Astrocyte (in vitro differentiated cells and primary cell): Measurements from ENCODE around the gene CPE. TPM values are rescaled to one million over a fixed set of nuclear protein-coding genes. Genes with fewer than 3 reads are reported as not detected.
A peak's percentile ranks its signal among the peaks of the same experiment; 100 is the strongest.

ENCODE experiments used
- DNase-seq: peaks from one replicate; pipeline ENCODE4 v3.0.0-alpha.2; 2010; ENCODE audit warnings: low read depth
- FAIRE-seq: peaks from 2 replicates; lab custom pipeline; 2011; peaks lifted over from hg19 to GRCh38; lab: Jason Lieb, UNC
- H2AFZ ChIP-seq: 2 replicates; pipeline ENCODE4 v1.6.0; 2012; ENCODE audit warnings: low read depth, low read length, inconsistent platforms
- H3K27ac ChIP-seq: 2 replicates; pipeline ENCODE4 v1.5.1; 2011; ENCODE audit warnings: low read depth, low read length, inconsistent platforms
- H3K27me3 ChIP-seq: 2 replicates; pipeline ENCODE4 v1.6.0; 2011; ENCODE audit warnings: low read length, inconsistent platforms; ENCODE audit not compliant: insufficient read depth
- H3K36me3 ChIP-seq: 2 replicates; pipeline ENCODE4 v1.5.1; 2011; ENCODE audit warnings: low read length, inconsistent platforms; ENCODE audit not compliant: insufficient read depth
- H3K4me1 ChIP-seq: 2 replicates; pipeline ENCODE4 v1.5.1; 2011; ENCODE audit warnings: low read length, inconsistent platforms; ENCODE audit not compliant: insufficient read depth
- H3K4me2 ChIP-seq: 2 replicates; pipeline ENCODE4 v1.6.0; 2012; ENCODE audit warnings: low read length, inconsistent platforms
- H3K4me3 ChIP-seq: 2 replicates; pipeline ENCODE4 v1.5.1; 2011; ENCODE audit warnings: low read depth, mild to moderate bottlenecking, low read length, inconsistent platforms; ENCODE audit not compliant: insufficient read depth
- H3K79me2 ChIP-seq: 2 replicates; pipeline ENCODE4 v1.6.0; 2012; ENCODE audit warnings: mild to moderate bottlenecking, low read length, inconsistent platforms; ENCODE audit not compliant: insufficient read depth
- H3K9ac ChIP-seq: 2 replicates; pipeline ENCODE4 v1.6.0; 2012; ENCODE audit warnings: mild to moderate bottlenecking, low read length, inconsistent platforms
- H3K9me3 ChIP-seq: 2 replicates; pipeline ENCODE4 v1.5.1; 2012; ENCODE audit warnings: low read depth, mild to moderate bottlenecking, low read length, inconsistent platforms; ENCODE audit not compliant: insufficient read depth
- H4K20me1 ChIP-seq: 2 replicates; pipeline ENCODE4 v1.6.0; 2012; ENCODE audit warnings: low read length, inconsistent platforms; ENCODE audit not compliant: insufficient read depth
- H3K27ac Mint-ChIP-seq: one replicate; pipeline ENCODE4 v1.8.0; 2021; ENCODE audit warnings: mild to moderate bottlenecking, mixed read lengths; ENCODE audit not compliant: unreplicated experiment
- H3K27me3 Mint-ChIP-seq: one replicate; pipeline ENCODE4 v1.8.0; 2021; ENCODE audit warnings: low read depth, mixed read lengths; ENCODE audit not compliant: unreplicated experiment
- H3K36me3 Mint-ChIP-seq: one replicate; pipeline ENCODE4 v1.8.0; 2021; ENCODE audit warnings: low read depth, mixed read lengths; ENCODE audit not compliant: unreplicated experiment
- H3K4me1 Mint-ChIP-seq: one replicate; pipeline ENCODE4 v1.8.0; 2021; ENCODE audit warnings: low read depth, mixed read lengths; ENCODE audit not compliant: unreplicated experiment
- H3K4me3 Mint-ChIP-seq: one replicate; pipeline ENCODE4 v1.8.0; 2021; ENCODE audit warnings: mild to moderate bottlenecking, moderate library complexity, mixed read lengths; ENCODE audit not compliant: unreplicated experiment
- H3K9me3 Mint-ChIP-seq: one replicate; pipeline ENCODE4 v1.8.0; 2021; ENCODE audit warnings: mild to moderate bottlenecking, mixed read lengths; ENCODE audit not compliant: unreplicated experiment
- EZH2 ChIP-seq: IDR thresholded peaks from 2 replicates; pipeline ENCODE4 v1.6.1; 2012; ENCODE audit warnings: mild to moderate bottlenecking, low read length, inconsistent platforms; ENCODE audit not compliant: insufficient read depth
- total RNA-seq: library from RNA; stranded (reverse); gene quantifications from 2 replicates; pipeline ENCODE4 v1.2.1, GENCODE V29; 2021
- TF ChIP-seq, protein P1 (sequence below): IDR thresholded peaks from 2 replicates; pipeline ENCODE4 v1.5.1; 2011; ENCODE audit warnings: low read depth, mild to moderate bottlenecking, inconsistent platforms, low read length, moderate library complexity; ENCODE audit not compliant: insufficient read depth

CPE gene
- total RNA-seq, 1 donor from 2014 or later: 380 TPM

DNA sequence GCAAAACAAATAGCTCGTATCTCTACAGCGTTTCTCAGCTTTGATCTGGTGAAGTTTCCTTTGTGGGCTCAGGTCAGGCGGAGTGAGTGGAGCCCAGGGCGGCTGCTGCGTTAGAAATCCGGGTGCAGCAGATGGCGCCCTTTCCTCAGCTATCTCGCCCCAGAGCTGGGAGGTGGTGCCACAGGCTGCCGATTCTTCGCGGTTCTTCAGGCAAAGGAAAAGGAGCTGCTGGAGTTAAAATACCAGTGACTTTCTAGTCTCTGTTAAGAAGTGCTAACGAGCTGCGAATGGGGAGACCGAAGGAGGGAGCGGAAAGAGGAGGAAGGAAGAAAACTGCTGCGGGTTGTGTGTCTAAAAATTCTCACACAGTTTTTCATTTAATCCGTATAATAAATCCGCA, 114.6 kb downstream of the CPE start:
- H3K27me3 ChIP-seq: no peaks in the 10 kb centered on the region
- no peak overlapping the region for H3K9ac ChIP-seq
- no peaks in the 10 kb centered on the region for H3K79me2 ChIP-seq
- no peak overlapping the region for H3K27ac ChIP-seq
- H3K27me3 Mint-ChIP-seq: no peaks in the 10 kb centered on the region
- no peaks in the 10 kb centered on the region for H3K36me3 ChIP-seq
- no peak overlapping the region for H3K4me3 ChIP-seq
- peak overlapping the region; percentile 11 for H3K27ac Mint-ChIP-seq
- H3K36me3 Mint-ChIP-seq: peaks cover 12% of the 10 kb centered on the region
- no peaks in the 10 kb centered on the region for H3K9me3 Mint-ChIP-seq
- H3K4me3 Mint-ChIP-seq: no peak overlapping the region
- FAIRE-seq: no peak
- no peaks in the 10 kb centered on the region for H4K20me1 ChIP-seq
- no peak for TF ChIP-seq EZH2
- TF ChIP-seq, protein P1, sequence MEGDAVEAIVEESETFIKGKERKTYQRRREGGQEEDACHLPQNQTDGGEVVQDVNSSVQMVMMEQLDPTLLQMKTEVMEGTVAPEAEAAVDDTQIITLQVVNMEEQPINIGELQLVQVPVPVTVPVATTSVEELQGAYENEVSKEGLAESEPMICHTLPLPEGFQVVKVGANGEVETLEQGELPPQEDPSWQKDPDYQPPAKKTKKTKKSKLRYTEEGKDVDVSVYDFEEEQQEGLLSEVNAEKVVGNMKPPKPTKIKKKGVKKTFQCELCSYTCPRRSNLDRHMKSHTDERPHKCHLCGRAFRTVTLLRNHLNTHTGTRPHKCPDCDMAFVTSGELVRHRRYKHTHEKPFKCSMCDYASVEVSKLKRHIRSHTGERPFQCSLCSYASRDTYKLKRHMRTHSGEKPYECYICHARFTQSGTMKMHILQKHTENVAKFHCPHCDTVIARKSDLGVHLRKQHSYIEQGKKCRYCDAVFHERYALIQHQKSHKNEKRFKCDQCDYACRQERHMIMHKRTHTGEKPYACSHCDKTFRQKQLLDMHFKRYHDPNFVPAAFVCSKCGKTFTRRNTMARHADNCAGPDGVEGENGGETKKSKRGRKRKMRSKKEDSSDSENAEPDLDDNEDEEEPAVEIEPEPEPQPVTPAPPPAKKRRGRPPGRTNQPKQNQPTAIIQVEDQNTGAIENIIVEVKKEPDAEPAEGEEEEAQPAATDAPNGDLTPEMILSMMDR: peak; percentile 56
- H3K9me3 ChIP-seq: no peaks in the 10 kb centered on the region
- H3K4me2 ChIP-seq: peak overlapping the region; percentile 72
- no peaks in the 10 kb centered on the region for H3K4me1 ChIP-seq
- peaks cover 5% of the 10 kb centered on the region for H3K4me1 Mint-ChIP-seq
- peak; percentile 30 for DNase-seq
- H2AFZ ChIP-seq: peak overlapping the region; percentile 19

GRCh38 chr4:165502916-165503907, 124.4 kb downstream of the CPE start:
- H3K4me3 ChIP-seq: no peak overlapping the region
- no peaks in the 10 kb centered on the region for H3K36me3 ChIP-seq
- Mint-ChIP-seq H3K9me3 (no peaks in the 10 kb centered on the region), H3K36me3 (peaks cover 15% of the 10 kb centered on the region), H3K4me1 (peaks cover 20% of the 10 kb centered on the region), H3K27ac (peak overlapping the region; percentile 88), H3K27me3 (no peaks in the 10 kb centered on the region), H3K4me3 (no peak overlapping the region)
- peaks cover 11% of the 10 kb centered on the region for H3K4me1 ChIP-seq
- FAIRE-seq: no peak
- no peaks in the 10 kb centered on the region for H4K20me1 ChIP-seq
- TF ChIP-seq, protein P1: no peak
- no peak for TF ChIP-seq EZH2
- H3K79me2 ChIP-seq: no peaks in the 10 kb centered on the region
- no peaks in the 10 kb centered on the region for H3K9me3 ChIP-seq
- H3K9ac ChIP-seq: no peak overlapping the region
- no peaks in the 10 kb centered on the region for H3K27me3 ChIP-seq
- peak; percentile 52 for DNase-seq
- H3K4me2 ChIP-seq: no peak overlapping the region
- H3K27ac ChIP-seq: no peak overlapping the region
- no peak overlapping the region for H2AFZ ChIP-seq
